T47D (cell line): ENCODE measurements around the gene FOXR1.
"Not testable (repeated sequence)": the region's sequence is repeated elsewhere in the genome, so short reads cannot be mapped to it uniquely, and the experiment has no call there.

Experiments used
- DNase-seq, 2 experiments: peaks; one replicate each; pipeline versions ENCODE4 v3.0.0 to v3.0.0-alpha.2; 2011 to 2012; ENCODE audit warnings: low read depth in 1 of 2, low spot score in 1 of 2
- JUND ChIP-seq: IDR thresholded peaks from 2 replicates; pipeline ENCODE4 v1.6.1; 2012; ENCODE audit warnings: low read depth
- in situ Hi-C: cut with HindIII; loops from 2 replicates; pipeline ENCODE4 v1.10.0; 2016; ENCODE audit warnings: low sequenced_read_pairs, low pct_unique_long_range_greater_than_20kb

FOXR1 gene

DNA sequence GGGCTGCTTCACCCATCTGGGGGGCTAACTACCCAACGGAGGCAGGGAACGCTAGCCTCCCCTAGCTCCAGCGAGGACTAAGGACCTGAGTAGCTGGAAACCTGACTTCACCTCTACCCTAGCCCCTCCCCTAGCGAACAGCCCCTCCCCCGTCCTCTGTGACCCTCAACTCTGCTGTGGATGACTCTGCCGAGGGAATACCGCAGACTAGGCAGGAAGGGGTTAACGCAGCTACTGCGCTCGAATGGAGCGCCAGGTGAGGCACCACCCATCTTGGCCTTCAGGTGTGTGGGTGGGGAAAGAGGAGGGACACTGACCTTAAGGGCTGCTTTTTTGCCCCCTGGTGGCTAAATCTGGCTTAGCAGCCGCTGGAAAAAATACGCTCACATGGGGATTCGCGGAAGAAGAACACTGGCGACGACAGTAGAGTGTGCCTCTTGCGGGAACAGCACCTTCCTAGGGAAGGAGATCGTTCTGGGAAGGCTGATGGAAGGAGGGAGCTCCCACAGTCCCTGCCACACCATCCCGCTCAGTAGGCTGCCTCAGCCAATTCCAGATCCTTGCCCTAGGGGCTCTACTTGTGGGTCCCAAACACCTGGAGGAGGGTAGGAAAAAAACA is 41.4 kb upstream of the FOXR1 start:
- DNase-seq: peak; percentile 82 to 99
- no peak for TF ChIP-seq JUND
- in situ Hi-C loops: no loop called here

DNA sequence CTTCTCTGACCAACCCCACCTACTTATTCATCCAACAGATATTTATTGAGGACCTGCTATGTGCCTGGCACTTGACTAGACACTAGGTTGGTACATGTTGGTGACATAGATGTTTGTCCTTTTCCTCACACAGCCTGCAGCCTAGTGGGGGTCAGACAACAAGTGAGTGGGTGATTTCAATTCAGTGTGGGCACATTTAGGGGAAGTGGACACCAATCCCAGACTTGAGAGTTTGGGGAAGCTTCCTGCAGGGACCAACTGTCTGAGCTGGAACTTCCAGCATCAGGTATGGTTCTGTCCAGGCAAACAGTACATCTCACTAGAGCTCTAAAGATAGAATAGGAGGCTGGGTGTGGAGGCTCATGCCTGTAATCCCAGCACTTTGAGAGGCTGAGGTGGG is 40.0 kb upstream of the FOXR1 start:
- TF ChIP-seq JUND: no peak
- no peak for DNase-seq
- in situ Hi-C loops: no loop called here

DNA sequence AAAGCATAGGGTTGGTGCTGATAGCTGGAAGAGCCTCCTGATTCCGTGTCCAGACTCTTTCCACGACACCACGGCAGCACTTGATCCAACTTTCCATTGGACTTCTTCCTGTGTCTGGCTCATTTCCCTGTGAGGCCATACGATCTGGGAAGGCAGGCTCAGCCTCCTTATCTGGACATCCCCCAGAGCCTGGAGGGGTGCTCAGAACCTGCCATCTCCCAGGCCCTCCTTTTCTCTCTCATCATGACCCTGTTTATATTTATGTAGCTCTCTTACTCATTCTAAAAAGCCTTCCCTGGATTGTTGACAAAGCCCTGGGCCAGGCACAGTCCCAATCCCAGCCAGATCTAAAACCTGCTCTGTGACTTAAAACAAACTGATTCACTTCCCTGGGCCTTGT is 38.1 kb upstream of the FOXR1 start:
- in situ Hi-C loops: no loop called here
- no peak for TF ChIP-seq JUND
- peak in 1 of 2 experiments; percentile 73 for DNase-seq

DNA sequence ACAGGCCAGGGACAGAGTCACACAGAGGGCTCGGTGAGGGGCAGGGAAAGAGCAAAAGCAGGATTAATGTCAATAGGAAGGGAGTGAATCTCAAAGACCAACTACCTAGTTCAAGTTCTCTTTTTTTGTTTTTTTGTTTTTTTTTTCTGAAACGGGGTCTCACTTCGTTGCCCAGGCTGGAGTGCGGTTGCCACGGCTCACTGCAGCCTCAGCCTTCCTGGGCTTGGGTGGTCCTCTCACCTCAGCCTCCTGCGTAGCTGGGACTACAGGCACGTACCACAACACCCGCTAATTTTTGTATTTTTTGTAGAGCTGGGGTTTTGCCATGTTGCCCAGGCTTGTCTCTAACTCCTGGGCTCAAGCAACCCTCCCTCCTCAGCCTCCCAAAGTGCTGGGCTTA is 36.2 kb upstream of the FOXR1 start:
- no peak for TF ChIP-seq JUND
- in situ Hi-C loops: no loop called here

DNA sequence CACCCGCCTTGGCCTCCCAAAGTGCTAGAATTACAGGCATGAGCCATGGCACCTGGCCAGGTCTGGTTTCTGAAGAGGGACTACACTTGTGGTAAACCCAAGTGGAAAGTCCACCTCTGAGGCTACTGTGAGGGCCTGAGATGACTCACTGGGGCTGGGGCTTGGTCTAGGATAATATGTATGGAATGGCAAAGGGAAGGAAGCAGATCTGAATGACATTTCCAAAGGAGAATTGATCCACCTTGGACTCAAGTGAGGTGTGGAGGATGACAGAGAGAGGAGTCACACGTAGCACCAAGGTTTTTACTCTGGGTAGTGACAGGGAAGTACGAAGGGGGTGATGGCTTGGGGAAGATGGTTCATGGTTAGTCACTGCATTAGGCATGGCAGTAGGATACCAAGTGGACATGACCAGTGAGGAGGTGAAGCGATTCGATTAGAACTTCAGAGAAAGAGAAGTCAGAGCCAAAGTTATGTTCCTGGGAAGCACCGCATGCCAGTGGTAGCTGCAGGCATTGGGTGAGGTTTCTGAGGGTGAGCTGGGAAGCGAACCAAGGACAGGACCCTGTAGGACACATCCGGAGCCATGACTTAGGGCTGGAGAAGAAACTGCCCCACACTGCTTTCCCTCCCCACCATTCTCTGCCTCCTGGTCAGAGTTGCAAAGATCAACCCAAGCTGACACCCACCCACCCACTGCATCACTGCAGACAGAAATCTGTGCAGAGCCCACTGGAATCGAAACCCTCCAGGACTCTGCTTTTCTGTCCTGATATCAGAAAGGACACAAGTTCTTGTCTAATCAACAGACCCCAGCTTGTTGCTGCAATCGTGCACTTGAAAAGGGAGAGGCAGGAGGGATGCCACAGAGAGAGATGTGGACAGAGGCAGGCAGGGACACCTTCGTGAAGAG is 32.8 kb upstream of the FOXR1 start:
- DNase-seq: no peak
- in situ Hi-C loops: no loop called here
- no peak for TF ChIP-seq JUND

More for the DNA sequence above, 36.2 kb upstream of the FOXR1 start:
- DNase-seq: no peak

DNA sequence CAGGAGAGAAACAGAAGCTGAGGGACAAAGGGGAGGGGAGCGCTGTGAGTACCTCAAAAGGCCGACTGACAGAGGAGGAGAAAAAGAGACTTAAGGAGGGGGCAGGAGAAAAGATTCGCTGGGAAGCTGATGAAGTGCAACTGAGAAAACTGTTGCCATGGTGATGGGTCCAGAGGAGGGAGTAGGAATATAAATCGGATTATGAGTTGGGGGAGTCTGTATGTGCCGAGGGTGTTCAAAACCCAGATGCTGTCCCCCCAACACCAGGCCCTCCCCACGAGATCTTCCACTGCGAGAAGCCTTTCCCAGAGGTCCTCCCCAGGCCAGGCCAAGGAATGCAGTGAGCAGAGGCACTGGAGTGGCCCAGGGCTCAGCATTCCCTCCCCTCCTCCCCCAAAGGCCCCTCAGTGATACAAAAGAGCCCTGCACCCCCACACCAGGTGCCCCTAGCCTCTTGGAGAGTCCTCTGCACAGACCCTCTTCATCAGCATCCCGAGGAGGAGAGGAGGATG is 32.1 kb upstream of the FOXR1 start:
- no peak for TF ChIP-seq JUND
- no peak for DNase-seq
- in situ Hi-C loops: no loop called here

DNA sequence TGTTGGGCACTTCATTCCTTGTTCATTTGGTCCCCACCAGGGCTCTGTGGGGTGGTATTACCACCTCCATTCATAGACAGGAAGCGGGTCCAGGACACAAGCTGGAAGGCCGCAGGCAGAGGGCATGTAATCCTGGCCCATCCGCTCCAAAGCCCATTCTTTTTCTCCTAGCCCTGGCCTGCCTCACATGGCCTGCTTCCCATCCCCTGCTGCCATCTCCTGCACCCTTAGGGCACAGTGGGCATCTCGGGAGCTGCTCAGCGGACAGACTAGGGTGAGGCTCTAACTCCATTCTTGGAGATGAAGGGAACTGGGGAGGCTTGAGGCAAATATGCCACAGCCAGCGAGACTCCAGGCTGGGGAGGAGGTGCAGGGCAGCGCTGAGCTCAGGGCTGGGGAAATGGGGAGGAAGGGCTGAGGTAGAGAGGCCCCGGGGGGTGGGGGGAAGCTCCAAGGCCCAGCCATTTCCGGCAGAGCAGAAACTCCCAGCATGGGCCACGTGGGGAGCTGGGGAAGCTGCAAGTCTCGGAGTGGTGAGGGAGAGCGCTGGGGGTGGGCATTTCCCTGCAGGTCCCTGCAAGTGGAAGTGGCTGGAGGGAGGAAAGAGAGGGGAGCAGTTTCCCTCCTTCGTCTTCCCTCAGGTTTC is 31.5 kb upstream of the FOXR1 start:
- in situ Hi-C loops: no loop called here
- DNase-seq: no peak
- TF ChIP-seq JUND: no peak

DNA sequence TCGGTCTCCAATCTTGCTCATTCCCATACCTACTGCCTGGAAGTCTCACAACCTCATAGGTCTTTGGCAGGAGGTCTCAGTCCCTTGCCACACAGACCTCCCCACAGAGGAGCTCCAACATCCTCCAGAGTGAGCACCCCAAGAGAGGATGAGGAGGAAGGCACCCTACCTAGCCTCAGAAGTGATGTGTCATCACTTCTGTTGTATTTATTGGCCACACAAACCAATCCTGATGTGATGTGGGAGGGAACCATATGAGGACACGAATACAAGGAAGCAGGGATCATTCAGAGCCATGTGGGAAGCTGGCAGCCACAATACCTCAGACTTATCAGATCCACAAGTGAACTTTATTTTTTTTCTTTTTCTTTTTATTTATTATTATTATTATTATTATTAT is 24.5 kb upstream of the FOXR1 start:
- no peak for DNase-seq
- no peak for TF ChIP-seq JUND
- in situ Hi-C loops: no loop called here

DNA sequence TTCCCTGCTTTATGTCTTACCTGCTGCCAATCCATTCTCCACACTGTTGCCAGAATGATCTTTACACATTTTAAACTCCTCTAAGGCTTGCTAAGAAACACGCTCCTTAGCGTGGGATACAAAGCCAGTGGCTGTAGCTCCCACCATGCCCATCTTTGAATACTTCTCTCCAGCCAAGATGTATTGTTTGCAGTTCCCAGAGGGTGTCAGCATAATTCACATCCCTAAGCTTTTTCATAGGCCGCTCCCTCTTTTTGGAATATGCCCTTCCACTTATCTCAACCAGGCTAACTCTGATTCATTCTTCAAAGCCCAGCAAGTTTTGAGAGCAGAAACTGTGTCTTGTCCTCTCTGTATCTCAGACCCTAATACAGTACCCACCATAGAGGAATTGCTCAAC is 23.6 kb upstream of the FOXR1 start:
- in situ Hi-C loops: no loop called here
- no peak for TF ChIP-seq JUND
- no peak for DNase-seq

DNA sequence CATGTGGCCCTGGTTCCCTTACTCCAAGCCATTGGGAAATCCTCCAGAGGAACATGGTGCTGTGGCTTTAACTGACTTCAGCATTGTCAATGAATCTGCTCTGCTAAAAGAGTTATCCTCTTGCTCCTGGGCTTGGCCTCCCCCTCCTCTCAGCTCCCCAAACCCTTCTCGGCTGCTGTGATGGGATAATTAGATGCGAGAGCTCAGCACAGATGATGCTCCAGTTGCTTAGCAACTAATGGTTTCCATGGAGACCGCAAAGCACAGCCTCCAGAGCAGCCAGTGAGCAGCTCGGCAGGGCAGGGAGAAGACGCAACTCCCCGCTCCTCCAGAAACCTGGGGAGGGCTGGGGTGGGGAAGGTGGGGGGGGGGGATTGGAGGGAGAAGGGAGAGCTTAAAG is 18.3 kb upstream of the FOXR1 start:
- in situ Hi-C loops: no loop called here
- no peak for TF ChIP-seq JUND
- peak in 1 of 2 experiments; percentile 68 for DNase-seq

DNA sequence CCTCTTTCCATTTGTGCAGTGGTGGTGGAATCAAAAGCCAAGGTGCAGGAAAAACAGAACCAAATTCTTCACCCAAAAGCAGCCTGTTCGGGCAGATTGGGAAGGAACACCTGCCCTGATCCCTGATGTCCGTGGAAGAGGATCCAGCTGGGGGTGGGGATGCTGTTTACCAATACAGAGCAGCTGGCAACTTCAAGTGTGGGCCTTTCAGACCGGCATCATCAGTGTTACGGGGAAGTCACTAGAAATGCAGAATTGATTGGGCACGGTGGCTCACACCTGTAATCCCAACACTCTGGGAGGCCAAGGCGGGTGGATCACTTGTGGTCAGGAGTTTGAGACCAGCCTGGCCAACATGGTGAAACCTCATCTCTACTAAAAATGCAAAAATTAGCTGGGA is 17.6 kb upstream of the FOXR1 start:
- DNase-seq, in situ Hi-C loops: not testable (repeated sequence)

DNA sequence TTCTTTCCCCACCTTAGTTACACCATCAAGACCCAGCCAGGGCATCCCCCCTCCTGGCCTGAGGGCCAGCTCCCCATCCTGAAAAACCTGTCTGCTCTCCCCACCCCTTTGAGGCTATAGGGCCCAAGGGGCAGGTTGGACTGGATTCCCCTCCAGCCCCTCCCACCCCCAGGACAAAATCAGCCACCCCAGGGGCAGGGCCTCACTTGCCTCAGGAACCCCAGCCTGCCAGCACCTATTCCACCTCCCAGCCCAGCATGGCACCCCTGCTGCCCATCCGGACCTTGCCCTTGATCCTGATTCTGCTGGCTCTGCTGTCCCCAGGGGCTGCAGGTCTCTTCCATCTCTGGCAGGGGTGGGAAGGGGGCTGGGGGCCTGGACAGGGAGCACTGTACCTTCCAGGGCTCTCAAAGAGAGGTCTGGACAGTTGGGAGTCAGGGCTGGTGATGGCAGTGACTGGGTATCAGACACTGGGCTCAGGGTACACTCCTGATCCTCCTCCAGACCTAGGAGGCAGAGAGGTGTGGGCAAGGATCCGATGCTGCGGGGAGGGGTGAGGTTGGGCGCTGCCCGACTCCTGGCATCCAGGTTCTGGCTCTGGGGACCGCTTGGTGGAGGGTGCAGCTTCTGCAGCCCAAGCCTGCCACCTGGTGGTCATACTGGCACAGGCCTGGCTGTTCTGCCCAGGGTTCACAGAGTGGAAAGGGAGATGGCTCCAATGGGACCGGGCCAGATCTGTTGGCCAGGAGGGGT is 15.3 kb upstream of the FOXR1 start, which contains the start of gene UPK2:
UPK2 (plus strand) TSS at position 205 of the 753 bp plus-strand sequence; CDS start at position 258, 53 bp downstream.
- peak; percentile 91 to 96 for DNase-seq
- no peak for TF ChIP-seq JUND
- in situ Hi-C loops: no loop called here
